HG03439 (cell line): ENCODE measurements around the gene LRRC23.

Experiments used
- ATAC-seq: cut with Tn5 transposase; IDR thresholded peaks from one replicate; pipeline ENCODE4 v1.9.1; 2021; ENCODE audit warnings: mild to moderate bottlenecking, moderate library complexity; ENCODE audit not compliant: unreplicated experiment

The LRRC23 gene

GRCh38 chr12:6955108-6956020 is 50.7 kb downstream of the LRRC23 start:
- ATAC-seq, result no peak

GRCh38 chr12:6956021-6956727 is 51.6 kb downstream of the LRRC23 start:
- ATAC-seq, result no peak

- no peak for ATAC-seq
Observed at GRCh38 chr12:6957151-6957701, 52.6 kb downstream of the LRRC23 start.

GRCh38 chr12:6957741-6958608 is 53.4 kb downstream of the LRRC23 start:
- ATAC-seq, result no peak

- ATAC-seq, result no peak
Observed at GRCh38 chr12:6958609-6959057, 54.0 kb downstream of the LRRC23 start.

GRCh38 chr12:6959058-6959804 is 54.6 kb downstream of the LRRC23 start:
- ATAC-seq, result peak; percentile 39

- ATAC-seq, result no peak
Observed at GRCh38 chr12:6959805-6960592, 55.4 kb downstream of the LRRC23 start.

GRCh38 chr12:6960593-6961277 is 56.1 kb downstream of the LRRC23 start:
- ATAC-seq, result no peak

GRCh38 chr12:6961278-6961694 is 56.7 kb downstream of the LRRC23 start:
- ATAC-seq, result no peak

GRCh38 chr12:6961695-6962284 is 57.2 kb downstream of the LRRC23 start:
- no peak for ATAC-seq

- no peak for ATAC-seq
Observed at GRCh38 chr12:6962285-6963015, 57.8 kb downstream of the LRRC23 start.

- ATAC-seq, result no peak
Observed at GRCh38 chr12:6963016-6963731, 58.6 kb downstream of the LRRC23 start.
